Raji (cell line): ENCODE measurements around the gene ABCA9.

Source experiments
- POLR2A ChIP-seq: IDR thresholded peaks from 2 replicates; pipeline ENCODE4 v1.6.1; 2011; ENCODE audit warnings: low read depth, low read length, control low read depth; ENCODE audit not compliant: insufficient read depth

ABCA9 gene

GRCh38 chr17:68987966-68988365 lies 72.8 kb downstream of the ABCA9 start:
- no peak for TF ChIP-seq POLR2A

GRCh38 chr17:68981288-68981687 lies 79.4 kb downstream of the ABCA9 start:
- TF ChIP-seq POLR2A = no peak

- no peak for TF ChIP-seq POLR2A
Observed at GRCh38 chr17:68973098-68973846, 87.5 kb downstream of the ABCA9 start.

GRCh38 chr17:68972119-68972704 lies 88.5 kb downstream of the ABCA9 start:
- TF ChIP-seq POLR2A = no peak

GRCh38 chr17:68969101-68969500 lies 91.6 kb downstream of the ABCA9 start:
- no peak for TF ChIP-seq POLR2A

- TF ChIP-seq POLR2A = no peak
Observed at GRCh38 chr17:68963958-68964357, 96.8 kb downstream of the ABCA9 start.

- no peak for TF ChIP-seq POLR2A
Observed at GRCh38 chr17:68961214-68961882, 99.4 kb downstream of the ABCA9 start.

GRCh38 chr17:68957944-68958343 lies 102.8 kb downstream of the ABCA9 start:
- TF ChIP-seq POLR2A = no peak

GRCh38 chr17:68955181-68955841 lies 105.4 kb downstream of the ABCA9 start, which contains the start of gene ABCA8:
TSS of gene ABCA8 (minus strand) at chr17:68955392. CDS start at chr17:68942034, 13,358 bp downstream.
- no peak for TF ChIP-seq POLR2A

- TF ChIP-seq POLR2A = no peak
Observed at GRCh38 chr17:68954146-68954896, 106.4 kb downstream of the ABCA9 start.

GRCh38 chr17:68953340-68953997 lies 107.3 kb downstream of the ABCA9 start:
- no peak for TF ChIP-seq POLR2A

GRCh38 chr17:68950725-68951124 lies 110.0 kb downstream of the ABCA9 start:
- TF ChIP-seq POLR2A = no peak

GRCh38 chr17:68944435-68945035 lies 116.2 kb downstream of the ABCA9 start:
- TF ChIP-seq POLR2A = no peak
